Immature natural killer cell (primary cell): ENCODE measurements around the gene TRHDE. TPM values are rescaled to one million over a fixed set of nuclear protein-coding genes. Genes with fewer than 3 reads are reported as not detected.

Source experiments
- DNase-seq, 3 donors: peaks; one replicate each; pipeline ENCODE4 v3.0.0; 2022; ENCODE audit warnings: mixed read lengths in 1 of 3
- H3K27ac Mint-ChIP-seq, 6 donors: one replicate each; pipeline ENCODE4 v1.8.0; 2020; ENCODE audit warnings: mixed read lengths in 6 of 6, mild to moderate bottlenecking in 5 of 6, inconsistent platforms in 4 of 6, moderate library complexity in 3 of 6
- H3K27me3 Mint-ChIP-seq, 3 donors: one replicate each; pipeline ENCODE4 v1.8.0; 2020 to 2021; ENCODE audit warnings: low read depth in 3 of 3, mild to moderate bottlenecking in 3 of 3, mixed read lengths in 3 of 3, moderate library complexity in 3 of 3, inconsistent platforms in 1 of 3
- H3K36me3 Mint-ChIP-seq, 3 donors: one replicate each; pipeline ENCODE4 v1.8.0; 2020; ENCODE audit warnings: mixed read lengths in 3 of 3, inconsistent platforms in 2 of 3, mild to moderate bottlenecking in 2 of 3
- H3K4me1 Mint-ChIP-seq, 2 donors: one replicate each; pipeline ENCODE4 v1.8.0; 2020; ENCODE audit warnings: inconsistent platforms in 2 of 2, mild to moderate bottlenecking in 2 of 2, mixed read lengths in 2 of 2, moderate library complexity in 1 of 2
- H3K4me3 Mint-ChIP-seq, 5 donors: one replicate each; pipeline ENCODE4 v1.8.0; 2020; ENCODE audit warnings: mild to moderate bottlenecking in 5 of 5, mixed read lengths in 5 of 5, inconsistent platforms in 3 of 5, moderate library complexity in 3 of 5
- H3K9me3 Mint-ChIP-seq, 6 donors: one replicate each; pipeline ENCODE4 v1.8.0; 2020; ENCODE audit warnings: mild to moderate bottlenecking in 6 of 6, mixed read lengths in 6 of 6, inconsistent platforms in 4 of 6, moderate library complexity in 3 of 6
- polyA plus RNA-seq, 3 donors: library from polyadenylated mRNA; unstranded; fragments of 300-500 nt; fragmentation: Illumina TruSeq; gene quantifications; one replicate each; pipeline ENCODE4 v1.2.3, GENCODE V29; 2021

TRHDE gene
- polyA plus RNA-seq, 3 donors from 2014 or later = not detected

- Mint-ChIP-seq H3K27ac (no peak overlapping the region), H3K36me3 (no peaks in the 10 kb centered on the region), H3K9me3 (peaks cover 4 to 9% (median 7%) of the 10 kb centered on the region in 6 donors), H3K4me1 (no peaks in the 10 kb centered on the region), H3K4me3 (no peak overlapping the region), H3K27me3 (peaks cover 0 to 2% (median 0%) of the 10 kb centered on the region in 3 donors)
- no peak for DNase-seq
Measured at GRCh38 chr12:72307229-72307628, 35.1 kb downstream of the TRHDE start.

GRCh38 chr12:72311946-72312345, 39.8 kb downstream of the TRHDE start:
- Mint-ChIP-seq H3K27me3 (peaks cover 0 to 3% (median 2%) of the 10 kb centered on the region in 3 donors), H3K4me1 (no peaks in the 10 kb centered on the region), H3K27ac (no peak overlapping the region), H3K4me3 (no peak overlapping the region), H3K9me3 (peaks cover 0 to 14% (median 1%) of the 10 kb centered on the region in 6 donors), H3K36me3 (no peaks in the 10 kb centered on the region)
- DNase-seq = no peak

- no peaks in the 10 kb centered on the region for H3K4me1 Mint-ChIP-seq
- peaks cover 0 to 3% (median 0%) of the 10 kb centered on the region in 3 donors for H3K27me3 Mint-ChIP-seq
- no peaks in the 10 kb centered on the region for H3K36me3 Mint-ChIP-seq
- DNase-seq = no peak
- no peak overlapping the region for H3K27ac Mint-ChIP-seq
- H3K9me3 Mint-ChIP-seq = peaks cover 0 to 14% (median 4%) of the 10 kb centered on the region in 6 donors
- H3K4me3 Mint-ChIP-seq = no peak overlapping the region
Measured at GRCh38 chr12:72313806-72314205, 41.6 kb downstream of the TRHDE start.

- Mint-ChIP-seq H3K36me3 (no peaks in the 10 kb centered on the region), H3K4me3 (no peak overlapping the region), H3K27me3 (peaks cover 0 to 3% (median 0%) of the 10 kb centered on the region in 3 donors), H3K4me1 (no peaks in the 10 kb centered on the region), H3K27ac (no peak overlapping the region), H3K9me3 (peaks cover 0 to 11% (median 3%) of the 10 kb centered on the region in 6 donors)
- no peak for DNase-seq
Measured at GRCh38 chr12:72315858-72316257, 43.7 kb downstream of the TRHDE start.

- H3K4me1 Mint-ChIP-seq = no peaks in the 10 kb centered on the region
- H3K27ac Mint-ChIP-seq = no peak overlapping the region
- no peak overlapping the region for H3K4me3 Mint-ChIP-seq
- H3K36me3 Mint-ChIP-seq = no peaks in the 10 kb centered on the region
- DNase-seq = no peak
- peaks cover 0 to 3% (median 0%) of the 10 kb centered on the region in 3 donors for H3K27me3 Mint-ChIP-seq
- peaks cover 0 to 11% (median 4%) of the 10 kb centered on the region in 6 donors for H3K9me3 Mint-ChIP-seq
Measured at GRCh38 chr12:72318341-72318740, 46.2 kb downstream of the TRHDE start.

- no peak for DNase-seq
- no peak overlapping the region for H3K4me3 Mint-ChIP-seq
- peaks cover under 1 to 6% (median 2%) of the 10 kb centered on the region in 6 donors for H3K9me3 Mint-ChIP-seq
- H3K27me3 Mint-ChIP-seq = no peaks in the 10 kb centered on the region
- H3K4me1 Mint-ChIP-seq = no peaks in the 10 kb centered on the region
- H3K36me3 Mint-ChIP-seq = no peaks in the 10 kb centered on the region
- H3K27ac Mint-ChIP-seq = no peak overlapping the region
Measured at GRCh38 chr12:72323881-72324280, 51.7 kb downstream of the TRHDE start.

- no peak for DNase-seq
- Mint-ChIP-seq H3K4me1 (no peaks in the 10 kb centered on the region), H3K27ac (no peak overlapping the region), H3K9me3 (peaks cover 0 to 12% (median 4%) of the 10 kb centered on the region in 6 donors), H3K4me3 (no peak overlapping the region), H3K36me3 (no peaks in the 10 kb centered on the region), H3K27me3 (peaks cover 0 to 6% (median 0%) of the 10 kb centered on the region in 3 donors)
Measured at GRCh38 chr12:72330301-72330700, 58.1 kb downstream of the TRHDE start.

- Mint-ChIP-seq H3K9me3 (peaks cover 0 to 12% (median 4%) of the 10 kb centered on the region in 6 donors), H3K36me3 (no peaks in the 10 kb centered on the region), H3K27ac (no peak overlapping the region), H3K4me1 (no peaks in the 10 kb centered on the region), H3K4me3 (no peak overlapping the region), H3K27me3 (peaks cover 0 to 6% (median 0%) of the 10 kb centered on the region in 3 donors)
- no peak for DNase-seq
Measured at GRCh38 chr12:72330784-72331183, 58.6 kb downstream of the TRHDE start.

- Mint-ChIP-seq H3K4me3 (no peak overlapping the region), H3K4me1 (no peaks in the 10 kb centered on the region), H3K27me3 (peaks cover 0 to 2% (median 0%) of the 10 kb centered on the region in 3 donors), H3K9me3 (peaks cover 0 to 7% (median 2%) of the 10 kb centered on the region in 6 donors), H3K27ac (no peak overlapping the region), H3K36me3 (no peaks in the 10 kb centered on the region)
- DNase-seq = no peak
Measured at GRCh38 chr12:72337382-72337781, 65.2 kb downstream of the TRHDE start.

GRCh38 chr12:72337946-72338345, 65.8 kb downstream of the TRHDE start:
- H3K9me3 Mint-ChIP-seq = peaks cover 0 to 7% (median 2%) of the 10 kb centered on the region in 6 donors
- no peak for DNase-seq
- H3K36me3 Mint-ChIP-seq = no peaks in the 10 kb centered on the region
- H3K27me3 Mint-ChIP-seq = peaks cover 0 to 2% (median 0%) of the 10 kb centered on the region in 3 donors
- no peaks in the 10 kb centered on the region for H3K4me1 Mint-ChIP-seq
- no peak overlapping the region for H3K4me3 Mint-ChIP-seq
- no peak overlapping the region for H3K27ac Mint-ChIP-seq

- Mint-ChIP-seq H3K36me3 (no peaks in the 10 kb centered on the region), H3K9me3 (peaks cover 0 to 7% (median 0%) of the 10 kb centered on the region in 6 donors), H3K27ac (no peak overlapping the region), H3K27me3 (peaks cover 0 to 2% (median 0%) of the 10 kb centered on the region in 3 donors), H3K4me3 (no peak overlapping the region), H3K4me1 (no peaks in the 10 kb centered on the region)
- DNase-seq = no peak
Measured at GRCh38 chr12:72338437-72338836, 66.3 kb downstream of the TRHDE start.

GRCh38 chr12:72346363-72346944, 74.3 kb downstream of the TRHDE start:
- peaks cover 0 to 1% (median 0%) of the 10 kb centered on the region in 3 donors for H3K27me3 Mint-ChIP-seq
- H3K27ac Mint-ChIP-seq = no peak overlapping the region
- no peaks in the 10 kb centered on the region for H3K4me1 Mint-ChIP-seq
- no peaks in the 10 kb centered on the region for H3K36me3 Mint-ChIP-seq
- H3K9me3 Mint-ChIP-seq = peaks cover 0 to 3% (median 1%) of the 10 kb centered on the region in 6 donors
- DNase-seq = peak; percentile 3 to 10 (median 10)
- H3K4me3 Mint-ChIP-seq = no peak overlapping the region

GRCh38 chr12:72349491-72349890, 77.3 kb downstream of the TRHDE start:
- no peaks in the 10 kb centered on the region for H3K36me3 Mint-ChIP-seq
- H3K9me3 Mint-ChIP-seq = peaks cover 0 to 7% (median 4%) of the 10 kb centered on the region in 6 donors
- H3K4me1 Mint-ChIP-seq = no peaks in the 10 kb centered on the region
- peaks cover 0 to 2% (median 0%) of the 10 kb centered on the region in 3 donors for H3K27me3 Mint-ChIP-seq
- no peak overlapping the region for H3K4me3 Mint-ChIP-seq
- no peak overlapping the region for H3K27ac Mint-ChIP-seq
- DNase-seq = no peak

- Mint-ChIP-seq H3K36me3 (no peaks in the 10 kb centered on the region), H3K4me3 (no peak overlapping the region)
- no peak for DNase-seq
Measured at GRCh38 chr12:72359416-72359815, 87.2 kb downstream of the TRHDE start.

GRCh38 chr12:72365151-72365550, 93.0 kb downstream of the TRHDE start:
- Mint-ChIP-seq H3K27me3 (peaks cover 0 to under 1% (median 0%) of the 10 kb centered on the region in 3 donors), H3K9me3 (peaks cover 0 to 7% (median 5%) of the 10 kb centered on the region in 6 donors), H3K27ac (no peak overlapping the region), H3K4me3 (no peak overlapping the region), H3K4me1 (no peaks in the 10 kb centered on the region), H3K36me3 (no peaks in the 10 kb centered on the region)
- DNase-seq = no peak

More at GRCh38 chr12:72359416-72359815, 87.2 kb downstream of the TRHDE start:
- H3K9me3 Mint-ChIP-seq = peaks cover 0 to 7% (median 4%) of the 10 kb centered on the region in 6 donors
- peaks cover 0 to 4% (median 2%) of the 10 kb centered on the region in 3 donors for H3K27me3 Mint-ChIP-seq
- no peak overlapping the region for H3K27ac Mint-ChIP-seq
- no peaks in the 10 kb centered on the region for H3K4me1 Mint-ChIP-seq
